GM23338 (cell line): ENCODE measurements around the gene ATP8A2. TPM values are rescaled to one million over a fixed set of nuclear protein-coding genes. Genes with fewer than 3 reads are reported as not detected.

ENCODE experiments used
- ATAC-seq: fragments of 200-7000 bp; cut with Tn5 transposase; 3 replicates; pipeline ENCODE4 v1.9.1; 2020
- DNase-seq: peaks from one replicate; pipeline ENCODE4 v3.0.0-alpha.2; 2015; ENCODE audit warnings: low spot score
- H2AFZ ChIP-seq: fragments of 200-600 bp; sonication (generic); 2 replicates; pipeline ENCODE4 v1.8.0; 2016; ENCODE audit warnings: antibody characterized with exemption, mild to moderate bottlenecking, moderate library complexity
- H3F3A ChIP-seq: fragments of 200-600 bp; sonication (generic); replicated peaks from 2 replicates; pipeline ENCODE4 v1.8.0; 2017; ENCODE audit warnings: antibody characterized with exemption, mixed run types, low read depth
- H3K27ac ChIP-seq: fragments of 200-600 bp; sonication (generic); 2 replicates; pipeline ENCODE4 v1.6.1; 2016; ENCODE audit warnings: low read depth
- H3K27me3 ChIP-seq: fragments of 200-600 bp; sonication (generic); 2 replicates; pipeline ENCODE4 v1.8.0; 2016; ENCODE audit warnings: mild to moderate bottlenecking, mixed run types, moderate library complexity; ENCODE audit not compliant: insufficient read depth
- H3K36me3 ChIP-seq: fragments of 200-600 bp; sonication (generic); 2 replicates; pipeline ENCODE4 v1.8.0; 2016; ENCODE audit warnings: mild to moderate bottlenecking; ENCODE audit not compliant: insufficient read depth
- H3K4me1 ChIP-seq: fragments of 200-600 bp; sonication (generic); 2 replicates; pipeline ENCODE4 v1.8.0; 2016; ENCODE audit warnings: mild to moderate bottlenecking, moderate library complexity; ENCODE audit not compliant: insufficient read depth
- H3K4me2 ChIP-seq: fragments of 200-600 bp; sonication (generic); 2 replicates; pipeline ENCODE4 v1.7.1; 2017; ENCODE audit warnings: mixed run types
- H3K4me3 ChIP-seq: fragments of 200-600 bp; sonication (generic); 2 replicates; pipeline ENCODE4 v1.6.1; 2016; ENCODE audit warnings: mixed run types
- H3K79me2 ChIP-seq: fragments of 200-600 bp; sonication (generic); replicated peaks from 2 replicates; pipeline ENCODE4 v1.8.0; 2017; ENCODE audit warnings: mild to moderate bottlenecking; ENCODE audit not compliant: insufficient read depth
- H3K9me2 ChIP-seq: fragments of 200-600 bp; sonication (generic); 2 replicates; pipeline ENCODE4 v1.8.0; 2017; ENCODE audit not compliant: insufficient read depth
- H4K20me1 ChIP-seq: fragments of 200-600 bp; sonication (generic); replicated peaks from 2 replicates; pipeline ENCODE4 v1.8.0; 2017; ENCODE audit warnings: mild to moderate bottlenecking; ENCODE audit not compliant: insufficient read depth
- H3K27ac Mint-ChIP-seq: 2 replicates; pipeline ENCODE4 v1.8.0; 2020; ENCODE audit warnings: inconsistent platforms, mild to moderate bottlenecking, moderate library complexity, mixed read lengths
- H3K27me3 Mint-ChIP-seq: 3 replicates; pipeline ENCODE4 v1.8.0; 2022; ENCODE audit warnings: low read depth, mild to moderate bottlenecking, moderate library complexity, mixed read lengths, inconsistent platforms; ENCODE audit not compliant: insufficient read depth, poor library complexity
- H3K36me3 Mint-ChIP-seq: 3 replicates; pipeline ENCODE4 v1.8.0; 2021; ENCODE audit warnings: low read depth, mild to moderate bottlenecking, inconsistent platforms, moderate library complexity, mixed read lengths
- H3K4me1 Mint-ChIP-seq: 3 replicates; pipeline ENCODE4 v1.8.0; 2020; ENCODE audit warnings: mild to moderate bottlenecking, inconsistent platforms, mixed read lengths
- H3K4me3 Mint-ChIP-seq: 3 replicates; pipeline ENCODE4 v1.8.0; 2021; ENCODE audit warnings: moderate library complexity, mild to moderate bottlenecking, inconsistent platforms, mixed read lengths
- H3K9me3 Mint-ChIP-seq: 3 replicates; pipeline ENCODE4 v1.8.0; 2020; ENCODE audit warnings: moderate library complexity, mild to moderate bottlenecking, inconsistent platforms, mixed read lengths
- CREB1 ChIP-seq: fragments of 250-450 bp; sonication (Bioruptor Pico); IDR thresholded peaks from 2 replicates; pipeline ENCODE4 v1.5.0; 2020; ENCODE audit warnings: low read depth, mild to moderate bottlenecking, moderate library complexity
- CTCF ChIP-seq, 2 experiments: fragments of 200-600 bp in 1 of 2; sonication (generic) in 1 of 2; conservative IDR thresholded peaks; 2 replicates each; pipeline versions ENCODE4 v1.5.1 to v1.6.1; 2016 to 2017; ENCODE audit warnings: antibody characterized with exemption in 2 of 2, low read depth in 2 of 2, mild to moderate bottlenecking in 2 of 2, moderate library complexity in 1 of 2
- ETS1 ChIP-seq: IDR thresholded peaks from 2 replicates; pipeline ENCODE4 v1.6.1; 2016; ENCODE audit warnings: antibody characterized with exemption
- EZH2 ChIP-seq: fragments of 200-600 bp; sonication (generic); IDR thresholded peaks from one replicate; pipeline ENCODE4 v1.8.0; 2017; ENCODE audit warnings: antibody characterized with exemption, mild to moderate bottlenecking, low read depth; ENCODE audit not compliant: unreplicated experiment
- EZH2phosphoT487 ChIP-seq: fragments of 200-600 bp; sonication (generic); IDR thresholded peaks from one replicate; pipeline ENCODE4 v1.8.1; 2018; ENCODE audit warnings: antibody characterized with exemption; ENCODE audit not compliant: unreplicated experiment
- JUNB ChIP-seq: IDR thresholded peaks from one replicate; pipeline ENCODE4 v1.6.1; 2016; ENCODE audit warnings: antibody characterized with exemption; ENCODE audit not compliant: unreplicated experiment
- NANOG ChIP-seq: IDR thresholded peaks from 2 replicates; pipeline ENCODE4 v1.6.1; 2016; ENCODE audit warnings: antibody characterized with exemption, borderline replicate concordance
- POLR2AphosphoS5 ChIP-seq: IDR thresholded peaks from 2 replicates; pipeline ENCODE4 v1.6.1; 2016; ENCODE audit warnings: antibody characterized with exemption, low read depth
- REST ChIP-seq: IDR thresholded peaks from one replicate; pipeline ENCODE4 v1.6.1; 2018; ENCODE audit warnings: antibody characterized with exemption; ENCODE audit not compliant: unreplicated experiment
- STAT1 ChIP-seq: IDR thresholded peaks from one replicate; pipeline ENCODE4 v1.6.1; 2016; ENCODE audit warnings: antibody characterized with exemption; ENCODE audit not compliant: unreplicated experiment
- ZNF114 ChIP-seq: fragments of 250-450 bp; sonication (Bioruptor Pico); IDR thresholded peaks from 2 replicates; pipeline ENCODE4 v1.5.0; 2020; ENCODE audit warnings: mild to moderate bottlenecking, moderate library complexity
- ZNF331 ChIP-seq: fragments of 250-450 bp; sonication (Bioruptor Pico); IDR thresholded peaks from 2 replicates; pipeline ENCODE4 v1.5.0; 2020; ENCODE audit warnings: low read depth, mild to moderate bottlenecking, moderate library complexity
- ZNF462 ChIP-seq: fragments of 250-450 bp; sonication (Bioruptor Pico); IDR thresholded peaks from 2 replicates; pipeline ENCODE4 v1.5.0; 2020; ENCODE audit warnings: mild to moderate bottlenecking, moderate library complexity
- polyA plus RNA-seq: library from polyadenylated mRNA; unstranded; fragments of >200 nt; fragmentation: Nextera tagmentation; extraction: Ambion mirVana; gene quantifications from 2 replicates; pipeline ENCODE4 v1.2.1, GENCODE V29; 2016
- total RNA-seq: library from RNA; depleted of rRNA; stranded (reverse); fragments of >200 nt; shearing (Covaris generic); gene quantifications from 2 replicates; pipeline ENCODE4 v1.2.3, GENCODE V29; 2014

ATP8A2 gene
- total and polyA plus RNA-seq, 2 experiments from 2014 or later, result 5.7 to 8.8 TPM

GRCh38 chr13:26054896-26055295, 683.1 kb downstream of the ATP8A2 start:
- H3K4me3 ChIP-seq, result no peak overlapping the region
- ATAC-seq (no peak), DNase-seq (no peak)
- H3K27ac ChIP-seq, result no peak overlapping the region
- 0 out of 2 replicates have a peak, but pooled peaks cover 6% of the 10 kb centered on the region for H3F3A ChIP-seq
- no peaks in the 10 kb centered on the region for H3K9me2 ChIP-seq
- H3K36me3 Mint-ChIP-seq, result no peaks in the 10 kb centered on the region; the same call in 2 of the 3 replicates
- TF ChIP-seq CTCF (conservative IDR thresholded peaks at IDR 0.05; ENCODE audit: low read depth in 2 of 2) (no peak), ZNF462 (CRISPR knock-in tag) (no peak), JUNB (no peak), STAT1 (no peak), POLR2AphosphoS5 (no peak), NANOG (no peak), EZH2phosphoT487 (no peak), REST (no peak), EZH2 (no peak), CREB1 (no peak), ETS1 (no peak), ZNF331 (no peak), ZNF114 (no peak)
- peaks cover 8% of the 10 kb centered on the region for H3K4me1 Mint-ChIP-seq
- peaks cover 34% of the 10 kb centered on the region for H3K27me3 ChIP-seq
- no peaks in the 10 kb centered on the region for H3K9me3 Mint-ChIP-seq
- no peaks in the 10 kb centered on the region for H3K79me2 ChIP-seq
- H3K27me3 Mint-ChIP-seq, result peaks cover 19% of the 10 kb centered on the region
- H3K4me3 Mint-ChIP-seq, result no peak overlapping the region
- H4K20me1 ChIP-seq, result no peaks in the 10 kb centered on the region
- H3K4me1 ChIP-seq, result peaks cover 6% of the 10 kb centered on the region; the same call in 1 of the 2 replicates
- no peaks in the 10 kb centered on the region for H3K36me3 ChIP-seq
- H3K27ac Mint-ChIP-seq, result no peak overlapping the region
- H2AFZ ChIP-seq, result no peak overlapping the region
- H3K4me2 ChIP-seq, result no peak overlapping the region
